HT-29 (cell line): Measurements from ENCODE around the gene PARP14. TPM values are rescaled to one million over a fixed set of nuclear protein-coding genes. Genes with fewer than 3 reads are reported as not detected.
A peak's percentile ranks its signal among the peaks of the same experiment; 100 is the strongest.
"Not testable (repeated sequence)": the region's sequence is repeated elsewhere in the genome, so short reads cannot be mapped to it uniquely, and the experiment has no call there.

Experiments
- DNase-seq: peaks from one replicate; pipeline ENCODE4 v3.0.0-alpha.2; 2015; ENCODE audit warnings: low spot score
- total RNA-seq: library from RNA; depleted of rRNA; stranded (reverse); fragments of >200 nt; shearing (Covaris generic); gene quantifications from 2 replicates; pipeline ENCODE4 v1.2.3, GENCODE V29; 2014; rRNA removed

The PARP14 gene
- total RNA-seq, result 42.4 and 50.7 TPM in 2 replicates

GRCh38 chr3:122680475-122681283, at the start of gene PARP14:
PARP14 (plus strand) TSS chr3:122680839; CDS start chr3:122680884, 45 bp downstream.
- peak; percentile 81 for DNase-seq

- DNase-seq, result no peak
These were observed 44.9 kb upstream of the PARP14 start for GRCh38 chr3:122635789-122636188.

GRCh38 chr3:122636697-122637096, 43.9 kb upstream of the PARP14 start:
- no peak for DNase-seq

- DNase-seq, result no peak
These were observed 40.1 kb upstream of the PARP14 start for GRCh38 chr3:122640437-122640999.

- no peak for DNase-seq
These were observed 37.7 kb upstream of the PARP14 start for GRCh38 chr3:122642935-122643334.

- no peak for DNase-seq
These were observed 34.3 kb upstream of the PARP14 start for GRCh38 chr3:122646146-122646988.

GRCh38 chr3:122651233-122651907, 29.3 kb upstream of the PARP14 start:
- not testable (repeated sequence) for DNase-seq

- not testable (repeated sequence) for DNase-seq
These were observed 28.7 kb upstream of the PARP14 start for GRCh38 chr3:122651962-122652361.

GRCh38 chr3:122658336-122658735, 22.3 kb upstream of the PARP14 start:
- not testable (repeated sequence) for DNase-seq

- DNase-seq, result no peak
These were observed 20.2 kb upstream of the PARP14 start for GRCh38 chr3:122660297-122660974.

GRCh38 chr3:122661633-122662032, 19.0 kb upstream of the PARP14 start:
- no peak for DNase-seq

GRCh38 chr3:122662505-122662904, 18.1 kb upstream of the PARP14 start:
- no peak for DNase-seq

- no peak for DNase-seq
These were observed 15.3 kb upstream of the PARP14 start for GRCh38 chr3:122665226-122665786.

GRCh38 chr3:122665881-122666280, 14.8 kb upstream of the PARP14 start:
- no peak for DNase-seq

GRCh38 chr3:122668930-122669730, 11.5 kb upstream of the PARP14 start:
- DNase-seq, result peak; percentile 84

GRCh38 chr3:122671553-122671952, 9.1 kb upstream of the PARP14 start:
- no peak for DNase-seq

- DNase-seq, result no peak
These were observed 6.3 kb upstream of the PARP14 start for GRCh38 chr3:122674339-122674738.

GRCh38 chr3:122676759-122677158, 3.9 kb upstream of the PARP14 start:
- no peak for DNase-seq

GRCh38 chr3:122677216-122677615, 3.4 kb upstream of the PARP14 start:
- no peak for DNase-seq

- no peak for DNase-seq
These were observed 2.1 kb upstream of the PARP14 start for GRCh38 chr3:122678506-122678905.
